K562 (cell line): ENCODE measurements around the gene SCARF1.

ENCODE experiments used
- EZH2 ChIP-seq: IDR thresholded peaks from 2 replicates; pipeline ENCODE4 v1.6.1; 2012; ENCODE audit warnings: low read depth, mild to moderate bottlenecking, inconsistent platforms, low read length, borderline replicate concordance
- PML ChIP-seq: IDR thresholded peaks from 2 replicates; pipeline ENCODE4 v1.6.1; 2012; ENCODE audit warnings: low read length, inconsistent platforms
- POLR2A ChIP-seq: fragments of 450-650 bp; conservative IDR thresholded peaks from 2 replicates; pipeline ENCODE4 v1.6.1; 2016
- RBM25 ChIP-seq: fragments of 200-400 bp; formaldehyde crosslinking; IDR thresholded peaks from 2 replicates; pipeline ENCODE4 v1.6.1; 2018; ENCODE audit warnings: low read length, low read depth, moderate library complexity; ENCODE audit not compliant: severe bottlenecking
- SMAD4 ChIP-seq: fragments of 250-450 bp; sonication (Bioruptor Pico); conservative IDR thresholded peaks from 2 replicates; pipeline ENCODE4 v1.8.0; 2021; ENCODE audit warnings: inconsistent platforms, mild to moderate bottlenecking, moderate library complexity
- TCF3 ChIP-seq: sonication (generic); formaldehyde crosslinking; IDR thresholded peaks from 2 replicates; pipeline ENCODE4 v1.4.0; 2020; ENCODE audit warnings: mild to moderate bottlenecking, missing genetic modification reagents
- ZNF146 ChIP-seq: IDR thresholded peaks from one replicate; pipeline ENCODE4 v1.6.1; 2018; ENCODE audit warnings: missing compliant biosample characterization; ENCODE audit not compliant: unreplicated experiment
- ZNF3 ChIP-seq: fragments of 250-450 bp; sonication (Bioruptor Pico); IDR thresholded peaks from 2 replicates; pipeline ENCODE4 v1.5.0; 2021; ENCODE audit warnings: mild to moderate bottlenecking, moderate library complexity
- TF ChIP-seq, protein P1 (sequence below): fragments of 450-650 bp; IDR thresholded peaks from 2 replicates; pipeline ENCODE4 v1.6.1; 2017; ENCODE audit warnings: mild to moderate bottlenecking, moderate library complexity
- TF ChIP-seq, protein P2 (sequence below): fragments of 250-450 bp; sonication (Bioruptor Pico); IDR thresholded peaks from 2 replicates; pipeline ENCODE4 v1.8.0; 2022; ENCODE audit warnings: moderate library complexity, mild to moderate bottlenecking, inconsistent platforms

DNA sequence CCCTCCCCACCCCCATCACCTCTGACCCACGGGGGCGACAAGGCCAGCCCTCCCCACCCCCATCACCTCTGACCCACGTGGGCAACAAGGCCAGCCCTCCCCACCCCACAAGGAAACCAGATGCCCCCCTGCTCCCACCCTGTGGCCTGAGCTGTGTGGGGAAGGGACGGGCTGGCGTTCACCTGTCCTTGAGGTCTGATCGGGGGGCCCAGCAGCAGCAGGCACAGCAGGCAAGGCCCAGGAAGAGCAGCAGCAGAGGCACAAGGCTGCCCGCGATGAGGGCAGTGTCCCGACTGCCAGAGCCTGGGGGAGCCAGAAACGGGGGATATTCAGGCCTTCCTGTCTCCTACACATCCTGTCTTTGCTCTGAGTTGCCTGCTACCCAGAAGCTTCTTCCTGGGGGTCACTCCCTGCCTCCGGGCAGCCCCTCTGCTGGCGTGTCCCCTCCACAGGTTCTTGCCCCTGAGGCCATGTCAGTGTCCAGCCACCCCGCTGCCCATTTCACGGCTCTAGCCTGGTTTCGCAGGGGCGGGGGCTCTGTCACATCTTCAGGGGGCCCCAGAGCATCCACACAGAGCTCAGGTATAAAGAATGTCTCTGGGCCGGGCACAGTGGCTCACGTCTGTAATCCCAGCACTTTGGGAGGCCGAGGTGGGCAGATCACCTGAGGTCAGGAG is 6.8 kb downstream of the SCARF1 start:
- TF ChIP-seq, protein P1, sequence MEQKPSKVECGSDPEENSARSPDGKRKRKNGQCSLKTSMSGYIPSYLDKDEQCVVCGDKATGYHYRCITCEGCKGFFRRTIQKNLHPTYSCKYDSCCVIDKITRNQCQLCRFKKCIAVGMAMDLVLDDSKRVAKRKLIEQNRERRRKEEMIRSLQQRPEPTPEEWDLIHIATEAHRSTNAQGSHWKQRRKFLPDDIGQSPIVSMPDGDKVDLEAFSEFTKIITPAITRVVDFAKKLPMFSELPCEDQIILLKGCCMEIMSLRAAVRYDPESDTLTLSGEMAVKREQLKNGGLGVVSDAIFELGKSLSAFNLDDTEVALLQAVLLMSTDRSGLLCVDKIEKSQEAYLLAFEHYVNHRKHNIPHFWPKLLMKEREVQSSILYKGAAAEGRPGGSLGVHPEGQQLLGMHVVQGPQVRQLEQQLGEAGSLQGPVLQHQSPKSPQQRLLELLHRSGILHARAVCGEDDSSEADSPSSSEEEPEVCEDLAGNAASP = no peak
- TF ChIP-seq ZNF3 (CRISPR knock-in tag) (no peak), TCF3 (no peak), PML (no peak), RBM25 (no peak), EZH2 (no peak), POLR2A (no peak), ZNF146 (CRISPR knock-in tag) (no peak), SMAD4 (CRISPR knock-in tag) (no peak)
- TF ChIP-seq, protein P2, sequence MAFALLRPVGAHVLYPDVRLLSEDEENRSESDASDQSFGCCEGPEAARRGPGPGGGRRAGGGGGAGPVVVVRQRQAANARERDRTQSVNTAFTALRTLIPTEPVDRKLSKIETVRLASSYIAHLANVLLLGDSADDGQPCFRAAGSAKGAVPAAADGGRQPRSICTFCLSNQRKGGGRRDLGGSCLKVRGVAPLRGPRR (CRISPR knock-in tag) = no peak
